Mammary epithelial cell (primary cell): ENCODE measurements around the gene MAX.

Source experiments
- CTCF ChIP-seq, 2 donors: IDR thresholded peaks in 1 of 2; conservative IDR thresholded peaks in 1 of 2; 2 replicates each; pipeline ENCODE4 v1.5.1; 2011 to 2012; ENCODE audit warnings: inconsistent platforms in 2 of 2, low read length in 2 of 2, mild to moderate bottlenecking in 2 of 2, control low read depth in 1 of 2, low read depth in 1 of 2; ENCODE audit not compliant: insufficient read depth in 1 of 2; ENCODE audit errors: extremely low read depth in 1 of 2
- EZH2 ChIP-seq: IDR thresholded peaks from 2 replicates; pipeline ENCODE4 v1.6.1; 2012; ENCODE audit warnings: low read length, inconsistent platforms, borderline replicate concordance

GRCh38 chr14:65071544-65071943, 30.8 kb downstream of the MAX start:
- TF ChIP-seq CTCF (conservative IDR thresholded peaks at IDR 0.05 in 1 of 2, IDR thresholded peaks at IDR 0.05 in 1 of 2; ENCODE audit: extremely low read depth in 1 of 2, insufficient read depth in 1 of 2, low read depth in 1 of 2, low read length in 2 of 2) (no peak), EZH2 (no peak)
